Measurements from ENCODE around the gene UTP18. TPM values are rescaled to one million over a fixed set of nuclear protein-coding genes. Genes with fewer than 3 reads are reported as not detected.

UTP18 gene
- total and polyA plus RNA-seq, 2 of the 8 experiments (the other 6 are each of a cell fraction or from before 2014, with no cell fraction given), result 17.9 to 85.7 TPM

DNA sequence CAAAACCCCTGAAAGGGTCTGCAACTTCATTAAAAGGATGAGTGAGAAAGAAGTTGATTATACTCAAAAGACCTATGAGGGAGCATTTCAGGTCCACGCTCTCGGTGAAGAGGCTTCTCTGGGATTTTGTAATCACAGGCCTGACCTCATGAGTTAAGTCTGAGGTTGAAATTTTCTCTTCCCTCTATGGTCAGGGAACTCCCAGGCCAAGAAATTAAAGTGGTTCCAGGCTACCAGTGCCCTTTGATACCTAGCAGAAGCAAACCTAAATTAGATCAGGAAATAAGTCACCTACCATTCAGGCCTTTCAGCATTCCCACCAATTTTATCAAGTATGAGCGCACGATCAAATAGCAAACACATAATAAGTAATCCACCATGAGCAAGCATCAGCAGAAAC lies 28.3 kb upstream of the UTP18 start (continued):
- TF ChIP-seq, protein P1, sequence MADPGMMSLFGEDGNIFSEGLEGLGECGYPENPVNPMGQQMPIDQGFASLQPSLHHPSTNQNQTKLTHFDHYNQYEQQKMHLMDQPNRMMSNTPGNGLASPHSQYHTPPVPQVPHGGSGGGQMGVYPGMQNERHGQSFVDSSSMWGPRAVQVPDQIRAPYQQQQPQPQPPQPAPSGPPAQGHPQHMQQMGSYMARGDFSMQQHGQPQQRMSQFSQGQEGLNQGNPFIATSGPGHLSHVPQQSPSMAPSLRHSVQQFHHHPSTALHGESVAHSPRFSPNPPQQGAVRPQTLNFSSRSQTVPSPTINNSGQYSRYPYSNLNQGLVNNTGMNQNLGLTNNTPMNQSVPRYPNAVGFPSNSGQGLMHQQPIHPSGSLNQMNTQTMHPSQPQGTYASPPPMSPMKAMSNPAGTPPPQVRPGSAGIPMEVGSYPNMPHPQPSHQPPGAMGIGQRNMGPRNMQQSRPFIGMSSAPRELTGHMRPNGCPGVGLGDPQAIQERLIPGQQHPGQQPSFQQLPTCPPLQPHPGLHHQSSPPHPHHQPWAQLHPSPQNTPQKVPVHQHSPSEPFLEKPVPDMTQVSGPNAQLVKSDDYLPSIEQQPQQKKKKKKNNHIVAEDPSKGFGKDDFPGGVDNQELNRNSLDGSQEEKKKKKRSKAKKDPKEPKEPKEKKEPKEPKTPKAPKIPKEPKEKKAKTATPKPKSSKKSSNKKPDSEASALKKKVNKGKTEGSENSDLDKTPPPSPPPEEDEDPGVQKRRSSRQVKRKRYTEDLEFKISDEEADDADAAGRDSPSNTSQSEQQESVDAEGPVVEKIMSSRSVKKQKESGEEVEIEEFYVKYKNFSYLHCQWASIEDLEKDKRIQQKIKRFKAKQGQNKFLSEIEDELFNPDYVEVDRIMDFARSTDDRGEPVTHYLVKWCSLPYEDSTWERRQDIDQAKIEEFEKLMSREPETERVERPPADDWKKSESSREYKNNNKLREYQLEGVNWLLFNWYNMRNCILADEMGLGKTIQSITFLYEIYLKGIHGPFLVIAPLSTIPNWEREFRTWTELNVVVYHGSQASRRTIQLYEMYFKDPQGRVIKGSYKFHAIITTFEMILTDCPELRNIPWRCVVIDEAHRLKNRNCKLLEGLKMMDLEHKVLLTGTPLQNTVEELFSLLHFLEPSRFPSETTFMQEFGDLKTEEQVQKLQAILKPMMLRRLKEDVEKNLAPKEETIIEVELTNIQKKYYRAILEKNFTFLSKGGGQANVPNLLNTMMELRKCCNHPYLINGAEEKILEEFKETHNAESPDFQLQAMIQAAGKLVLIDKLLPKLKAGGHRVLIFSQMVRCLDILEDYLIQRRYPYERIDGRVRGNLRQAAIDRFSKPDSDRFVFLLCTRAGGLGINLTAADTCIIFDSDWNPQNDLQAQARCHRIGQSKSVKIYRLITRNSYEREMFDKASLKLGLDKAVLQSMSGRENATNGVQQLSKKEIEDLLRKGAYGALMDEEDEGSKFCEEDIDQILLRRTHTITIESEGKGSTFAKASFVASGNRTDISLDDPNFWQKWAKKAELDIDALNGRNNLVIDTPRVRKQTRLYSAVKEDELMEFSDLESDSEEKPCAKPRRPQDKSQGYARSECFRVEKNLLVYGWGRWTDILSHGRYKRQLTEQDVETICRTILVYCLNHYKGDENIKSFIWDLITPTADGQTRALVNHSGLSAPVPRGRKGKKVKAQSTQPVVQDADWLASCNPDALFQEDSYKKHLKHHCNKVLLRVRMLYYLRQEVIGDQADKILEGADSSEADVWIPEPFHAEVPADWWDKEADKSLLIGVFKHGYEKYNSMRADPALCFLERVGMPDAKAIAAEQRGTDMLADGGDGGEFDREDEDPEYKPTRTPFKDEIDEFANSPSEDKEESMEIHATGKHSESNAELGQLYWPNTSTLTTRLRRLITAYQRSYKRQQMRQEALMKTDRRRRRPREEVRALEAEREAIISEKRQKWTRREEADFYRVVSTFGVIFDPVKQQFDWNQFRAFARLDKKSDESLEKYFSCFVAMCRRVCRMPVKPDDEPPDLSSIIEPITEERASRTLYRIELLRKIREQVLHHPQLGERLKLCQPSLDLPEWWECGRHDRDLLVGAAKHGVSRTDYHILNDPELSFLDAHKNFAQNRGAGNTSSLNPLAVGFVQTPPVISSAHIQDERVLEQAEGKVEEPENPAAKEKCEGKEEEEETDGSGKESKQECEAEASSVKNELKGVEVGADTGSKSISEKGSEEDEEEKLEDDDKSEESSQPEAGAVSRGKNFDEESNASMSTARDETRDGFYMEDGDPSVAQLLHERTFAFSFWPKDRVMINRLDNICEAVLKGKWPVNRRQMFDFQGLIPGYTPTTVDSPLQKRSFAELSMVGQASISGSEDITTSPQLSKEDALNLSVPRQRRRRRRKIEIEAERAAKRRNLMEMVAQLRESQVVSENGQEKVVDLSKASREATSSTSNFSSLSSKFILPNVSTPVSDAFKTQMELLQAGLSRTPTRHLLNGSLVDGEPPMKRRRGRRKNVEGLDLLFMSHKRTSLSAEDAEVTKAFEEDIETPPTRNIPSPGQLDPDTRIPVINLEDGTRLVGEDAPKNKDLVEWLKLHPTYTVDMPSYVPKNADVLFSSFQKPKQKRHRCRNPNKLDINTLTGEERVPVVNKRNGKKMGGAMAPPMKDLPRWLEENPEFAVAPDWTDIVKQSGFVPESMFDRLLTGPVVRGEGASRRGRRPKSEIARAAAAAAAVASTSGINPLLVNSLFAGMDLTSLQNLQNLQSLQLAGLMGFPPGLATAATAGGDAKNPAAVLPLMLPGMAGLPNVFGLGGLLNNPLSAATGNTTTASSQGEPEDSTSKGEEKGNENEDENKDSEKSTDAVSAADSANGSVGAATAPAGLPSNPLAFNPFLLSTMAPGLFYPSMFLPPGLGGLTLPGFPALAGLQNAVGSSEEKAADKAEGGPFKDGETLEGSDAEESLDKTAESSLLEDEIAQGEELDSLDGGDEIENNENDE (IDR thresholded peaks at IDR 0.05; ENCODE audit: insufficient replicate concordance, low read length), result no peak
- TF ChIP-seq CBX8 (IDR thresholded peaks at IDR 0.05; ENCODE audit: borderline replicate concordance, low read depth, low read length) (no peak), HDAC6 (IDR thresholded peaks at IDR 0.05; ENCODE audit: low read depth, low read length) (no peak), SUZ12 (IDR thresholded peaks at IDR 0.05; ENCODE audit: low read length) (no peak), HDAC2 (IDR thresholded peaks at IDR 0.05; ENCODE audit: borderline replicate concordance in 1 of 2, low read depth in 2 of 2, low read length in 2 of 2) (no peak), FOSL1 (IDR thresholded peaks at IDR 0.05; ENCODE audit: insufficient read depth, low read depth, low read length) (no peak), TBP (IDR thresholded peaks at IDR 0.05; ENCODE audit: low read depth, low read length) (no peak), ZNF274 (IDR thresholded peaks at IDR 0.05; ENCODE audit: borderline replicate concordance, extremely low read depth, low read length) (no peak), SP4 (IDR thresholded peaks at IDR 0.05; ENCODE audit: low read length) (no peak), TAF1 (IDR thresholded peaks at IDR 0.05; ENCODE audit: low read depth, low read length) (no peak), GTF2F1 (IDR thresholded peaks at IDR 0.05; ENCODE audit: borderline replicate concordance, low read depth, low read length) (no peak)
